ENCODE measurements around the gene GNPAT. TPM values are rescaled to one million over a fixed set of nuclear protein-coding genes. Genes with fewer than 3 reads are reported as not detected.

The GNPAT gene
- total RNA-seq, 2 experiments from 2014 or later: 11.8 to 12.8 TPM

- peaks cover 76% of the 10 kb centered on the region for H3K36me3 Mint-ChIP-seq (ENCODE audit: low read depth)
- no peak overlapping the region for H3K27ac Mint-ChIP-seq
- Histone ChIP-seq H3K27me3 (ENCODE audit: control insufficient read depth in 1 of 2, insufficient read depth in 2 of 2, low read length in 2 of 2) (no peaks in the 10 kb centered on the region), H3K9me3 (ENCODE audit: control insufficient read depth in 1 of 2, insufficient read depth in 1 of 2, low read length in 2 of 2) (no peaks in the 10 kb centered on the region), H3K36me3 (ENCODE audit: insufficient read depth, low read length) (peaks cover 35% of the 10 kb centered on the region), H3K4me3 (ENCODE audit: low read length) (no peak overlapping the region), H3K27ac (ENCODE audit: low read depth in 1 of 2, low read length in 2 of 2) (no peak overlapping the region), H3K4me1 (ENCODE audit: insufficient read depth, low read length) (peaks cover 19% of the 10 kb centered on the region)
- no peak overlapping the region for H3K4me3 Mint-ChIP-seq
- ATAC-seq (ENCODE audit: poor library complexity) (no peak), DNase-seq (no peak)
- H3K27me3 Mint-ChIP-seq: no peaks in the 10 kb centered on the region
- H3K9me3 Mint-ChIP-seq: no peaks in the 10 kb centered on the region
- intact Hi-C loops (cut with DNase I, micrococcal nuclease): no loop called here
- CTCF ChIA-PET: no interaction called here
- no peak for TF ChIP-seq CTCF (IDR thresholded peaks at IDR 0.05)
- H3K4me1 Mint-ChIP-seq (ENCODE audit: low read depth): peaks cover 72% of the 10 kb centered on the region
- POLR2A ChIA-PET: no interaction called here
These were observed 4.1 kb upstream of the GNPAT start for GRCh38 chr1:231236938-231237337.

GRCh38 chr1:231238298-231238697, 2.7 kb upstream of the GNPAT start:
- H3K36me3 Mint-ChIP-seq (ENCODE audit: low read depth): peaks cover 72% of the 10 kb centered on the region
- H3K4me1 Mint-ChIP-seq (ENCODE audit: low read depth): peaks cover 74% of the 10 kb centered on the region
- no peak for TF ChIP-seq CTCF (IDR thresholded peaks at IDR 0.05)
- ATAC-seq (ENCODE audit: poor library complexity) (no peak), DNase-seq (no peak)
- H3K36me3 ChIP-seq (ENCODE audit: insufficient read depth, low read length): peaks cover 35% of the 10 kb centered on the region
- no peak overlapping the region for H3K27ac ChIP-seq (ENCODE audit: low read depth in 1 of 2, low read length in 2 of 2)
- no peaks in the 10 kb centered on the region for H3K27me3 ChIP-seq (ENCODE audit: control insufficient read depth in 1 of 2, insufficient read depth in 2 of 2, low read length in 2 of 2)
- peak overlapping the region; percentile 65 for H3K4me3 Mint-ChIP-seq
- H3K9me3 ChIP-seq (ENCODE audit: control insufficient read depth in 1 of 2, insufficient read depth in 1 of 2, low read length in 2 of 2): no peaks in the 10 kb centered on the region
- H3K4me3 ChIP-seq (ENCODE audit: low read length): no peak overlapping the region
- ChIA-PET POLR2A (no interaction called here), CTCF (no interaction called here)
- intact Hi-C loops (cut with DNase I, micrococcal nuclease): no loop called here
- peaks cover 32% of the 10 kb centered on the region for H3K4me1 ChIP-seq (ENCODE audit: insufficient read depth, low read length)
- H3K9me3 Mint-ChIP-seq: no peaks in the 10 kb centered on the region
- H3K27me3 Mint-ChIP-seq: no peaks in the 10 kb centered on the region
- H3K27ac Mint-ChIP-seq: peak overlapping the region; percentile 14

GRCh38 chr1:231240531-231240882, 505 bp upstream of the GNPAT start:
- Histone ChIP-seq H3K27me3 (ENCODE audit: control insufficient read depth in 1 of 2, insufficient read depth in 2 of 2, low read length in 2 of 2) (no peaks in the 10 kb centered on the region), H3K27ac (ENCODE audit: low read depth in 1 of 2, low read length in 2 of 2) (peak overlapping the region; percentile 67 to 77), H3K4me3 (ENCODE audit: low read length) (peak overlapping the region; percentile 93), H3K36me3 (ENCODE audit: insufficient read depth, low read length) (peaks cover 30% of the 10 kb centered on the region), H3K9me3 (ENCODE audit: control insufficient read depth in 1 of 2, insufficient read depth in 1 of 2, low read length in 2 of 2) (no peaks in the 10 kb centered on the region), H3K4me1 (ENCODE audit: insufficient read depth, low read length) (peaks cover 31% of the 10 kb centered on the region)
- Mint-ChIP-seq H3K27me3 (no peaks in the 10 kb centered on the region), H3K36me3 (ENCODE audit: low read depth) (peaks cover 69% of the 10 kb centered on the region), H3K4me3 (peak overlapping the region; percentile 98), H3K27ac (peak overlapping the region; percentile 87), H3K4me1 (ENCODE audit: low read depth) (peaks cover 84% of the 10 kb centered on the region), H3K9me3 (no peaks in the 10 kb centered on the region)
- no peak for ATAC-seq (ENCODE audit: poor library complexity)
- TF ChIP-seq CTCF (IDR thresholded peaks at IDR 0.05): no peak
- ChIA-PET POLR2A (interaction anchor here (0.6 to 2.9 kb wide), 3 partner anchors 97 to 202 kb away, joined by 4 to 20 read pairs (median 5); partner anchors contain the start of genes EXOC8 and SPRTN), CTCF (no interaction called here)
- peak in 2 of 14 experiments; percentile 2 to 4 for DNase-seq
- intact Hi-C loops (cut with DNase I, micrococcal nuclease): loop anchor here (2.0 to 10.0 kb wide), 7 partner anchors 94 to 598 kb away; partner anchors contain the start of genes EXOC8 (in 2 of the 2), ARV1 (in 1 of the 2), COG2 (in 1 of the 2) and EGLN1 (in 1 of the 2)

Data from CD4-positive, alpha-beta T cell (primary cell).